Thoracic aorta (tissue), 2 donors: ENCODE results near the gene DPF3. TPM values are rescaled to one million over a fixed set of nuclear protein-coding genes. Genes with fewer than 3 reads are reported as not detected.

Experiments used
- ATAC-seq: fragments of 150-250 bp; one replicate; pipeline ENCODE4 v1.8.0; 2017; ENCODE audit warnings: low read depth; ENCODE audit not compliant: insufficient number of reproducible peaks, low FRiP score
- DNase-seq: peaks from one replicate; pipeline ENCODE4 v3.0.0-alpha.2; 2020; ENCODE audit warnings: low spot score
- H3K27ac ChIP-seq, 2 donors: fragments of 200-600 bp; sonication (generic); 1 replicate in 1 of 2; 2 replicates in 1 of 2; pipeline ENCODE4 v1.5.1; 2016; ENCODE audit warnings: mild to moderate bottlenecking in 2 of 2, moderate library complexity in 2 of 2
- H3K27me3 ChIP-seq: fragments of 200-600 bp; sonication (generic); replicated peaks from 2 replicates; pipeline ENCODE4 v1.6.0; 2016; ENCODE audit warnings: mild to moderate bottlenecking; ENCODE audit not compliant: insufficient read depth
- H3K36me3 ChIP-seq: fragments of 200-600 bp; sonication (generic); one replicate; pipeline ENCODE4 v1.5.1; 2016
- H3K4me1 ChIP-seq, 2 donors: fragments of 200-600 bp; sonication (generic); 1 replicate in 1 of 2; 2 replicates in 1 of 2; pipeline versions ENCODE4 v1.5.1 to v1.6.0; 2016; ENCODE audit warnings: low read depth in 2 of 2, mild to moderate bottlenecking in 1 of 2; ENCODE audit not compliant: control insufficient read depth in 1 of 2
- H3K4me3 ChIP-seq: fragments of 200-600 bp; sonication (generic); 2 replicates; pipeline ENCODE4 v1.5.1; 2016; ENCODE audit warnings: mild to moderate bottlenecking
- H3K9me3 ChIP-seq: fragments of 200-600 bp; sonication (generic); 2 replicates; pipeline ENCODE4 v1.5.1; 2016
- total RNA-seq, 2 donors: library from RNA; depleted of rRNA; stranded (reverse); fragments of >200 nt; gene quantifications; one replicate each; pipeline versions ENCODE4 v1.1.0 to v1.2.3, GENCODE V29; 2016
- TF ChIP-seq, protein P1 (sequence below): fragments of 200-600 bp; sonication (generic); IDR thresholded peaks from one replicate; pipeline ENCODE4 v1.5.1; 2019; ENCODE audit warnings: antibody characterized with exemption

DPF3 gene
- total RNA-seq, 2 donors from 2014 or later, result 2.2 to 8.9 TPM

- H3K9me3 ChIP-seq, result no peaks in the 10 kb centered on the region
- no peaks in the 10 kb centered on the region for H3K27me3 ChIP-seq
- TF ChIP-seq, protein P1, sequence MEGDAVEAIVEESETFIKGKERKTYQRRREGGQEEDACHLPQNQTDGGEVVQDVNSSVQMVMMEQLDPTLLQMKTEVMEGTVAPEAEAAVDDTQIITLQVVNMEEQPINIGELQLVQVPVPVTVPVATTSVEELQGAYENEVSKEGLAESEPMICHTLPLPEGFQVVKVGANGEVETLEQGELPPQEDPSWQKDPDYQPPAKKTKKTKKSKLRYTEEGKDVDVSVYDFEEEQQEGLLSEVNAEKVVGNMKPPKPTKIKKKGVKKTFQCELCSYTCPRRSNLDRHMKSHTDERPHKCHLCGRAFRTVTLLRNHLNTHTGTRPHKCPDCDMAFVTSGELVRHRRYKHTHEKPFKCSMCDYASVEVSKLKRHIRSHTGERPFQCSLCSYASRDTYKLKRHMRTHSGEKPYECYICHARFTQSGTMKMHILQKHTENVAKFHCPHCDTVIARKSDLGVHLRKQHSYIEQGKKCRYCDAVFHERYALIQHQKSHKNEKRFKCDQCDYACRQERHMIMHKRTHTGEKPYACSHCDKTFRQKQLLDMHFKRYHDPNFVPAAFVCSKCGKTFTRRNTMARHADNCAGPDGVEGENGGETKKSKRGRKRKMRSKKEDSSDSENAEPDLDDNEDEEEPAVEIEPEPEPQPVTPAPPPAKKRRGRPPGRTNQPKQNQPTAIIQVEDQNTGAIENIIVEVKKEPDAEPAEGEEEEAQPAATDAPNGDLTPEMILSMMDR, result no peak
- no peak overlapping the region for H3K27ac ChIP-seq
- DNase-seq (no peak), ATAC-seq (no peak)
- peaks cover 20 to 33% of the 10 kb centered on the region in 2 donors for H3K4me1 ChIP-seq
- H3K36me3 ChIP-seq, result no peaks in the 10 kb centered on the region
- H3K4me3 ChIP-seq, result no peak overlapping the region
Measured at GRCh38 chr14:72741826-72742117, 152.1 kb downstream of the DPF3 start.

GRCh38 chr14:72740966-72741825, 152.7 kb downstream of the DPF3 start:
- H3K27ac ChIP-seq, result no peak overlapping the region
- TF ChIP-seq, protein P1, result no peak
- H3K4me3 ChIP-seq, result no peak overlapping the region
- H3K27me3 ChIP-seq, result no peaks in the 10 kb centered on the region
- ATAC-seq, result no peak
- no peaks in the 10 kb centered on the region for H3K9me3 ChIP-seq
- peaks cover 15 to 27% of the 10 kb centered on the region in 2 donors for H3K4me1 ChIP-seq
- no peak for DNase-seq
- no peaks in the 10 kb centered on the region for H3K36me3 ChIP-seq

GRCh38 chr14:72740504-72740961, 153.4 kb downstream of the DPF3 start:
- no peak for DNase-seq
- Histone ChIP-seq H3K27ac (no peak overlapping the region), H3K4me3 (no peak overlapping the region), H3K27me3 (no peaks in the 10 kb centered on the region), H3K9me3 (no peaks in the 10 kb centered on the region), H3K4me1 (peaks cover 8 to 20% of the 10 kb centered on the region in 2 donors), H3K36me3 (no peaks in the 10 kb centered on the region)
- no peak for ATAC-seq
- TF ChIP-seq, protein P1, result no peak

GRCh38 chr14:72739446-72740405, 154.2 kb downstream of the DPF3 start:
- no peaks in the 10 kb centered on the region for H3K9me3 ChIP-seq

More at GRCh38 chr14:72739446-72740405, 154.2 kb downstream of the DPF3 start:
- no peak overlapping the region for H3K27ac ChIP-seq
- H3K36me3 ChIP-seq, result no peaks in the 10 kb centered on the region
- H3K4me3 ChIP-seq, result no peak overlapping the region
- peaks cover 6 to 18% of the 10 kb centered on the region in 2 donors for H3K4me1 ChIP-seq
- ATAC-seq, result no peak
- no peak for DNase-seq
- TF ChIP-seq, protein P1, result no peak
- no peaks in the 10 kb centered on the region for H3K27me3 ChIP-seq
